Neural cell (in vitro differentiated cells): ENCODE measurements around the gene SH2D1B. TPM values are rescaled to one million over a fixed set of nuclear protein-coding genes. Genes with fewer than 3 reads are reported as not detected.

Experiments
- H2AFZ ChIP-seq: fragments of 200-600, 300-800 bp; sonication (generic), shearing (Covaris generic); 2 replicates; pipeline ENCODE4 v1.6.0; 2014; ENCODE audit warnings: low read depth, mild to moderate bottlenecking, antibody characterized with exemption, low read length, moderate library complexity
- H3F3A ChIP-seq: fragments of 200-600 bp; shearing (Covaris generic); 2 replicates; pipeline ENCODE4 v1.6.1; 2016; ENCODE audit warnings: mild to moderate bottlenecking, moderate library complexity, mixed read lengths, antibody characterized with exemption, low read length; ENCODE audit not compliant: insufficient read depth, poor library complexity, severe bottlenecking
- H3K27ac ChIP-seq: fragments of 200-600, 300-800 bp; sonication (generic), shearing (Covaris generic); 2 replicates; pipeline ENCODE4 v1.5.1; 2014; ENCODE audit warnings: mild to moderate bottlenecking, low read length, moderate library complexity
- H3K27me3 ChIP-seq: fragments of 300-800, 200-600 bp; sonication (generic), shearing (Covaris generic); 2 replicates; pipeline ENCODE4 v1.6.0; 2014; ENCODE audit warnings: mild to moderate bottlenecking, low read depth, low read length, moderate library complexity; ENCODE audit not compliant: insufficient read depth
- H3K36me3 ChIP-seq: fragments of 300-800, 200-600 bp; sonication (generic), shearing (Covaris generic); 2 replicates; pipeline ENCODE4 v1.5.1; 2014; ENCODE audit warnings: mild to moderate bottlenecking, antibody characterized with exemption, low read length, moderate library complexity; ENCODE audit not compliant: insufficient read depth
- H3K4me2 ChIP-seq: fragments of 300-800, 200-600 bp; sonication (generic), shearing (Covaris generic); 2 replicates; pipeline ENCODE4 v1.6.0; 2014; ENCODE audit warnings: mild to moderate bottlenecking, low read length
- H3K4me3 ChIP-seq: fragments of 300-800, 200-600 bp; sonication (generic), shearing (Covaris generic); 2 replicates; pipeline ENCODE4 v1.5.1; 2014; ENCODE audit warnings: mild to moderate bottlenecking, low read length, moderate library complexity
- H3K79me2 ChIP-seq: fragments of 200-600 bp; shearing (Covaris generic); replicated peaks from 2 replicates; pipeline ENCODE4 v1.6.0; 2014; ENCODE audit warnings: mild to moderate bottlenecking, low read length, moderate library complexity; ENCODE audit not compliant: insufficient read depth
- H3K9ac ChIP-seq: fragments of 300-800, 200-600 bp; sonication (generic), shearing (Covaris generic); 2 replicates; pipeline ENCODE4 v1.6.1; 2016; ENCODE audit warnings: mild to moderate bottlenecking, low read length, mixed read lengths
- H3K9me2 ChIP-seq: fragments of 200-600 bp; shearing (Covaris generic); 2 replicates; pipeline ENCODE4 v1.6.1; 2016; ENCODE audit warnings: mild to moderate bottlenecking, low read length, mixed read lengths; ENCODE audit not compliant: insufficient read depth
- H3K9me3 ChIP-seq: fragments of 200-600, 300-800 bp; sonication (generic), shearing (Covaris generic); 2 replicates; pipeline ENCODE4 v1.6.1; 2016; ENCODE audit warnings: mild to moderate bottlenecking, mixed run types, low read length, moderate library complexity, mixed read lengths
- H4K20me1 ChIP-seq: fragments of 200-600 bp; shearing (Covaris generic); 2 replicates; pipeline ENCODE4 v1.6.1; 2016; ENCODE audit warnings: mild to moderate bottlenecking, mixed run types; ENCODE audit not compliant: insufficient read depth
- CTCF ChIP-seq: fragments of 450-650 bp; IDR thresholded peaks from 2 replicates; pipeline ENCODE4 v1.5.1; 2014; ENCODE audit warnings: antibody characterized with exemption, mild to moderate bottlenecking, moderate library complexity; ENCODE audit not compliant: poor library complexity, severe bottlenecking
- EP300 ChIP-seq: fragments of 450-650 bp; conservative IDR thresholded peaks from 2 replicates; pipeline ENCODE4 v1.6.1; 2014; ENCODE audit warnings: antibody characterized with exemption, mild to moderate bottlenecking, moderate library complexity; ENCODE audit not compliant: poor library complexity, severe bottlenecking
- EZH2 ChIP-seq: fragments of 200-600, 300-800 bp; shearing (Covaris generic), sonication (generic); IDR thresholded peaks from 2 replicates; pipeline ENCODE4 v1.6.1; 2014; ENCODE audit warnings: antibody characterized with exemption, low read length, borderline replicate concordance, mild to moderate bottlenecking; ENCODE audit not compliant: insufficient read depth, poor library complexity, severe bottlenecking
- MXI1 ChIP-seq: fragments of 450-650 bp; conservative IDR thresholded peaks from 2 replicates; pipeline ENCODE4 v1.6.1; 2014; ENCODE audit warnings: antibody characterized with exemption, mild to moderate bottlenecking; ENCODE audit not compliant: poor library complexity, severe bottlenecking
- POLR2AphosphoS5 ChIP-seq: IDR thresholded peaks from 2 replicates; pipeline ENCODE4 v1.6.1; 2012
- RAD21 ChIP-seq: fragments of 450-650 bp; conservative IDR thresholded peaks from 2 replicates; pipeline ENCODE4 v1.6.1; 2014; ENCODE audit warnings: antibody characterized with exemption, mild to moderate bottlenecking, moderate library complexity
- REST ChIP-seq: IDR thresholded peaks from 2 replicates; pipeline ENCODE4 v1.6.1; 2012; ENCODE audit warnings: borderline replicate concordance
- SMC3 ChIP-seq: fragments of 450-650 bp; conservative IDR thresholded peaks from 2 replicates; pipeline ENCODE4 v1.6.1; 2014; ENCODE audit warnings: antibody characterized with exemption, mild to moderate bottlenecking, moderate library complexity; ENCODE audit not compliant: poor library complexity
- TAF1 ChIP-seq: IDR thresholded peaks from 2 replicates; pipeline ENCODE4 v1.6.1; 2012; ENCODE audit warnings: low read depth
- polyA plus RNA-seq: library from polyadenylated mRNA; depleted of rRNA; stranded (reverse); fragments of >200 nt; gene quantifications from 2 replicates; pipeline ENCODE4 v1.2.3, GENCODE V29; 2014

The SH2D1B gene
- polyA plus RNA-seq, 1 donor from 2014 or later: not detected

- Histone ChIP-seq H3K9ac (no peak overlapping the region), H3K9me2 (no peaks in the 10 kb centered on the region), H3K79me2 (no peaks in the 10 kb centered on the region), H3K27ac (no peak overlapping the region), H3K4me2 (no peak overlapping the region), H3K27me3 (no peaks in the 10 kb centered on the region), H3K4me3 (no peak overlapping the region), H4K20me1 (no peaks in the 10 kb centered on the region), H3K36me3 (peaks cover 8% of the 10 kb centered on the region), H3F3A (no peaks in the 10 kb centered on the region), H3K9me3 (no peaks in the 10 kb centered on the region), H2AFZ (no peak overlapping the region)
- TF ChIP-seq EZH2 (no peak), CTCF (no peak), REST (no peak), TAF1 (no peak), RAD21 (no peak), POLR2AphosphoS5 (no peak), MXI1 (no peak), SMC3 (no peak), EP300 (no peak)
Measured at GRCh38 chr1:162380061-162380846, 31.7 kb downstream of the SH2D1B start.

DNA sequence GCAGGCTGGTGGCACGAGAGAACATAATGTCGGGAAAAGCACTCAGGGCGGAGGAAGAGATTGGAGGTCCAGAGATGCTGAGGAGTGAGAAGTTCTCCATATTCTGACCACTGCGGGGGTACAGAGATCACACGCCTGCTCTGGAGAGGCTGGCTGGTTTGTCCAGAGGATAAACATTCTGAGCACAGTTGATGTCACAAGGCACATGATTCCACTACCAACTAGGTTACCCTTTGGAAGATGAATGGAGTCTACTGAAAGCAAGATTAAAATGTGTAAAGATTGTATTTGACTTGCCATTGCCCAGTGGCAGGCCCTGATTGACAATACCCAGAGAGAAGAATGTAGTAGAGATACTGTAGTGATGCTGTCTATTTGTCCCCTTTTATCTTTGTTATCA, 35.2 kb downstream of the SH2D1B start, which contains the start of gene SPATA46:
TSS of gene SPATA46 (minus strand) at position 164 of the 400 bp plus-strand sequence. CDS start at position 100, 64 bp downstream.
- Histone ChIP-seq H4K20me1 (no peaks in the 10 kb centered on the region), H3K79me2 (no peaks in the 10 kb centered on the region), H3K36me3 (no peaks in the 10 kb centered on the region), H3K9me2 (no peaks in the 10 kb centered on the region), H3K4me2 (no peak within 1 kb of the TSS), H3K27ac (no peak within 1 kb of the TSS), H2AFZ (no peak within 1 kb of the TSS), H3K27me3 (no peaks in the 10 kb centered on the region), H3K9me3 (no peaks in the 10 kb centered on the region), H3K4me3 (no peak within 1 kb of the TSS), H3F3A (no peaks in the 10 kb centered on the region), H3K9ac (no peak within 1 kb of the TSS)
- TF ChIP-seq SMC3 (no peak), REST (no peak), MXI1 (no peak), EP300 (no peak), RAD21 (no peak), POLR2AphosphoS5 (no peak), TAF1 (no peak), EZH2 (no peak), CTCF (no peak)
